ENCODE results near the gene KIF3A.

Gene KIF3A

DNA sequence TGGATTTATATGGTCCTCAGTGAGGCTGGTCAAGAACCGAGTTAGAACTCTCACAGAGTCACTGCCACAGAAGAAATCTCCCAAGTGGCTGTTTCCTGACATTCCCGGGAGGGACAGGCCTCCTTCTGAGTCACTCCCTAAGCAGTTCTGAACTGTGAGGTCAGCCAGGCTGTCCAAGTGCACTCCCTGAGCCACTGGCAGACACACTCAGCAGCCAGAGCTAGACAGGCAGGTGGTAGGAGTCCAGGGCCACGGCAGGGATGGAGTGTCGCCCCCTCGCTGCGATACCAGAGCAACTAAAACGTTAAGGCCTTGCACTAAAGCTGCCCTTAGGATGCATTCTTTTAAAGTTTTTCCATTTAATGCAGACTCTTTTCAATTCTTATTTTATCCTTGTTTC is 60.2 kb downstream of the KIF3A start:
- no peak for DNase-seq

DNA sequence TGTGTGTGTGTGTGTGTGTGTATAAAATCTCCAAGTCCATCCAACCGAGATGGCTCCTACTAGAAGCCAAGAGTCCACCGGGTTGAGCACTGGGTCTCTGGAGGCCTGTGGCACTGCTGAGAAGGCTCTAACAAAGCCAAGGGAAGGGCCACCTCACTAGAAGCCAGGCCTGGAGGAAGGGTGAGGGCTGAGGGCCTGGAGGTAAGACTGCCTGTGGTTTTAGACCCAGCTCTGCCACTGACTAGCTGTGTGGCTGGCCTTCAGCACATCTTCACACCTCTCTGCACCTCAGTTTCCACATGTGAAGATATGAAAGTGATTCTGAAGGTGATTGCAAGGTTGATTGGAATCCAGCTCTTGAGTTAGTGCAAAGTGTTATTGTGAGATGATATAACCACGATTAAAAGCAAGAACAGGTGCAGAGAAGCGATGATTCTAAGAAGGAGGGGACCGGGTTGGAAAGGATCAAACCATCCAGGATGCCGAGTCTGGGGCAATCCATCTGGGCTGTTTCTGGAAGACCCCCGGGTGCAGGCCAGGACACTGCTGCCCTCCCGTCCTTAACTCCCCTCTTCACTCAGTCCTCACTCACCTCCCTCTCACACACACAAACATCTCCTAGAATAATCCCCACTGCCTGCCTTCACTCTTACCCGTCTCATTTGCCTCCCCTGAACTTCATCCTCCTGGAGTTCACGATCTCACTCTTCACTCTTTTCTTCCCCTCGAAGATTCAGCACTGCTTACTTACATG is 61.2 kb downstream of the KIF3A start:
- no peak for DNase-seq

DNA sequence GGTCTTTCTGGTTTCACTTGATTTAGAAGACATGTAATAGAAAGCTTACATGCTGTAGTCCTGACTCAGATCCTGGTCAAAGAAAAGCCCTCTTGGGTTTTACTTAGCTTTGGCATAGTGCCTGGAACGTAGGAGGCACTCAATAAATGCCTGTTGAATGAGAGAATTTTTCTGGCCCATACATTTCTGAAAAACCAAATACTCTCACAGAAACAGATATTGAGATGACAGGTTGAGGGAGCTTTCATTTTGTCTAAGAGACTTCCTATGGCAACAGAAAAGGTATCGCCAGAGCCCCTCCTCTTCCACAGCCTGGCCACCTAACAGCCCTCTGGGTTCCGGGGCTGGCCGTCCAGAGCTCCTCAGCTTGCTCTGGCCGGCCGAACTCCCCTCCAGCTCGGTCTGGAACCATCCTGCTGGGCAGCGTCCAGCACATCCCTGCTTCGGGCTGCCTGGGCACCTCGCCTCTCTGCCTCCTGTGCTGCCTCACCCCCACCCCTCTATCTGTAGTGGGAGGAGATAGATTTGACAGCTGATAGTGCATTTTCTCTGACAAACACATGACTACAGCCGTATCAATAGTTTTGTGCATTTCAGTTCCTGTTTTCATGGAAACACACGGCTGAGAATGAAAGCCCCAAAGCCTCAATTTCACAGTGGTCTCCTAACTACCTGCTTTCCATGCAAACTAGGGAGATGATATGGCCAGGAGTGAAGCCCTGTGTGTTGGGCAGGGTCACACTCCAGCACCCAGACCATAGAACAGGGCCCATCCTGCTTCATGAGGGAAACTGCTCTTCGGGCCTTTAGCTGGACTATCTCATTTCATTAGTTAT is 62.5 kb downstream of the KIF3A start:
- DNase-seq = no peak

DNA sequence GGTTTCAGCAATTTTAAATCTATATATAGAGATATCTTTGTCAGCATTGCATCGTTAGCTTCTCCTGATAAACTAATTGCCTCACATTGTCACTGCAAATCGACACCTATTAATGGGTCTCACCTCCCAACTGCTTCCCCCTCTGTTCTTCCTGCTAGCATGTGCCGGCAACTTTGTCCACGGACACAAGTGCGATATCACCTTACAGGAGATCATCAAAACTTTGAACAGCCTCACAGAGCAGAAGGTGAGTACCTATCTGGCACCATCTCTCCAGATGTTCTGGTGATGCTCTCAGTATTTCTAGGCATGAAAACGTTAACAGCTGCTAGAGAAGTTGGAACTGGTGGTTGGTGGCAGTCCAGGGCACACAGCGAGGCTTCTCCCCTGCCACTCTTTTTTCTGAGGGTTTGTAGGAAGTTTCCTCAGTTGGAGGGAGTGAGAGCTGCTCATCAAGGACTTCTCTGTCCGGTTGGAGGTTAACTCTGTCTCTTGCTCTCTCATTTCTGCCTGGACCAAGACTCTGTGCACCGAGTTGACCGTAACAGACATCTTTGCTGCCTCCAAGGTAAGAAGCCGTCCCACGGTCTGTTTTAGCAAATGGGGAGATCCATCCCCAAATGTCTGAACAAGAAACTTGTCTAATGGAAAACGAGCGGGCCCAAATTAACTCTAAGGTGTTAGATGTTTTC is 63.3 kb downstream of the KIF3A start, which contains the start of gene IL4:
IL4 (plus strand) TSS at position 51 of the 692 bp plus-strand sequence; CDS start at position 113, 62 bp downstream.
- no peak for DNase-seq

DNA sequence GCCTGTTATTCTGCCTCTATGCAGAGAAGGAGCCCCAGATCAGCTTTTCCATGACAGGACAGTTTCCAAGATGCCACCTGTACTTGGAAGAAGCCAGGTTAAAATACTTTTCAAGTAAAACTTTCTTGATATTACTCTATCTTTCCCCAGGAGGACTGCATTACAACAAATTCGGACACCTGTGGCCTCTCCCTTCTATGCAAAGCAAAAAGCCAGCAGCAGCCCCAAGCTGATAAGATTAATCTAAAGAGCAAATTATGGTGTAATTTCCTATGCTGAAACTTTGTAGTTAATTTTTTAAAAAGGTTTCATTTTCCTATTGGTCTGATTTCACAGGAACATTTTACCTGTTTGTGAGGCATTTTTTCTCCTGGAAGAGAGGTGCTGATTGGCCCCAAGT is 63.9 kb downstream of the KIF3A start:
- no peak for DNase-seq

DNA sequence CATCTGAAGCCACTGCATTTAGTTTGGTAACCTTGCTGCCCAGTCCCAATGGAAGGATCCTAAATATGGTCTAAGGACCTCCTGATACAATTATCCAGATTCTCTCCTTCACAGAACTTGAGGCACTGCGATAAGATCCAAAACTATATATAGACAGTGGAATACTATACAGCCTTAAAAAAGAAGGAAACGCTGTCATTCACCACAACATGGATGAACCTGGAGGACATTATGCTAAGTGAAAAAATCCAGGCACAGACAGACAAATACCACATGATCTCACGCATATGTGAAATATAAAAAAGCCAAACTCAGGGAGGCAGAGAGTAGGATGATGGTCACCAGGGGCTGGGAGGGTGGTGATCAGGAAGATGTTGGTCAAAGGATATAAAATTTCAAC is 66.3 kb downstream of the KIF3A start:
- no peak for DNase-seq

DNA sequence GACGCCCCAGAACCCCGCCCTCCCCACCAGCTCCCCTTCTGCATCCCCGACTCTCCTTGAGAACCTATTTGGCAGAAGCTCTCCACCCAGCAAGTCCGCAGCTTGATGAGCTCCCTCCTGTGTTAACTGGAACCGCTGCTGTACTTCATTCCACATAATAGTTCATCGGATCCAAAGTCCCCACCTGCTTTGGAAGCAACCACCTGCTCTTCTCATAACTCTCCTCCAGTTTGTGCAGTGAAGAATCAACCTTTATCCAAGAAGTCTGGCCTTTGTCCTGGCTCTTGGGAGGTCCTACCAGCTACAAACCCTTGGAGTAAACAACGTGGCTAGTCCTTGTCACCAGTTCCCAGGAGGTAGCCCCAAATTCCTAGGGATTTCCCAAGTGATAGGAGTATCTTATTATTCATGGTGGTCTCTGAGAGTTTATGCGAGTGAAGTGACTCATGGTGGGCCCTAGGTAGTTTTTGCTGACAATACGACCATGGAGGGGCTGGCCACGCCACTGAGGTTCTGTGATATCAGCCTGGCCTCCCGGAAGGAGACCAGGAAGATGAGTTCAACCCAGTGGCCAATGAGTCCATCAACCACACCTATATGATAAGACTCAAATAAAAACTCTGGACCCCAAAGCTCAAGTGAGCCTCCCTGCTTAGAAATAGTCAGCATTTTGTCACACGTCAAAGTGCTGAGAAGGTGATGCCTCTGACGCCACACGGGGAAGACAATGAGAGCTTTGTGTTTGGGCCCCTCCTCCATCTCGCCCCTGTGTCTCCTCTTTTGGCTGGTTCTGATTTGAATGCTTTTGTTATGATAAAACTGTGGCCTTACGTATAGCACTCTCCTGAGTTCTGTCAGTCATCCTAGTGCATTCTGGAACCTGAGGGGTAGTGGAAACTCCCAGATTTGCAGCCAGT is 67.1 kb downstream of the KIF3A start:
- DNase-seq = no peak

DNA sequence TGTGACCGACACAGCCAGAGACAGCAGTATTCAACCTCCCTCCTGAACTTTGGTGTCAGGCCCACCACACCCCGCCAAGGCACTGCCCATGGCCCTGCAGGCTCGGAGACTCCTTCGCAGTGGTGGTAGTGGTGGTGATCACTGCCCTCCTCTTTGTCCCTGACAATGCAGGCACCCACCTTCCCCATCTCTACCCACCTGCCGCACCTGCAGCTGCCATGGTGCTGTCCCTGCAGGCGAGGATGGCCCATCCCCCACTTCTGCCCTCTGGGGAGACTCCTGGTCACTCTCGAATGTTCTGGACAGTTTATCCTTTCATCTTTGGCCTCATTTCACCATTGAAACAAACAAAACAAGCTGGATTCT is 67.9 kb downstream of the KIF3A start:
- no peak for DNase-seq

DNA sequence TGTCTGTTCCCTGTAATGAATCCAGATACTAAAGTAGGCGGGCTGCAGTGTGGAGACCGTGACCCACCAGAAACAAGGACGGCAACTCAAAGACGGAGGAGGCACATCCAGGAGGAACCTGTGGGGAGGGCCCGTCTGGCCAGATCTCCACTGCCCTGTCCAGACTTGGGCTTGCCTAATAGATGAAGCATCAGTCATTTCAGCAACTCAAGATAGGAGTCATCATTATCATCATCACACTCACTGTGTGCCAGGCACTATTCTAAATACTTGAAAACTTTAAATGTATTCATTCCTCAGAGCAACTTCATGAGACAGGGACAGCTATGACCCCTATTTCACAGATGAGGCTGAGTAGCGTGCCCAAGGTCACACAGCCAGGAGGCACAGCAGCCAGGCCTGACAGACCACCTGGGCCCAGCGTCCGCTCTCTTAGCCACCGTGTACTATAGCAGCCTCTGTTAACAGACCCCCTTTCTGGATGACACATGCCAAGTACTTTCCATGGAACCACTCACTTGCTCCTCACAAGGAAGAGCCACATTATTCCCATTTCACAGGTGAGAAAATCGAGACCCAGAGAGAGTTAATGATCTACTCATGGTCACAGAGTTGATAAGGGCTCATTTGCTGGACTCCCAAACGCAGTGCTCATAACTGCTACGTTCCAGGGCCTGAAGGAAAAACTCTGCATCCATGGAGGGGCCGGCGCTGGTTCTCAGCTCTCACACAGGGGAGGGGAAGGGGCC is 68.5 kb downstream of the KIF3A start:
- DNase-seq = no peak

DNA sequence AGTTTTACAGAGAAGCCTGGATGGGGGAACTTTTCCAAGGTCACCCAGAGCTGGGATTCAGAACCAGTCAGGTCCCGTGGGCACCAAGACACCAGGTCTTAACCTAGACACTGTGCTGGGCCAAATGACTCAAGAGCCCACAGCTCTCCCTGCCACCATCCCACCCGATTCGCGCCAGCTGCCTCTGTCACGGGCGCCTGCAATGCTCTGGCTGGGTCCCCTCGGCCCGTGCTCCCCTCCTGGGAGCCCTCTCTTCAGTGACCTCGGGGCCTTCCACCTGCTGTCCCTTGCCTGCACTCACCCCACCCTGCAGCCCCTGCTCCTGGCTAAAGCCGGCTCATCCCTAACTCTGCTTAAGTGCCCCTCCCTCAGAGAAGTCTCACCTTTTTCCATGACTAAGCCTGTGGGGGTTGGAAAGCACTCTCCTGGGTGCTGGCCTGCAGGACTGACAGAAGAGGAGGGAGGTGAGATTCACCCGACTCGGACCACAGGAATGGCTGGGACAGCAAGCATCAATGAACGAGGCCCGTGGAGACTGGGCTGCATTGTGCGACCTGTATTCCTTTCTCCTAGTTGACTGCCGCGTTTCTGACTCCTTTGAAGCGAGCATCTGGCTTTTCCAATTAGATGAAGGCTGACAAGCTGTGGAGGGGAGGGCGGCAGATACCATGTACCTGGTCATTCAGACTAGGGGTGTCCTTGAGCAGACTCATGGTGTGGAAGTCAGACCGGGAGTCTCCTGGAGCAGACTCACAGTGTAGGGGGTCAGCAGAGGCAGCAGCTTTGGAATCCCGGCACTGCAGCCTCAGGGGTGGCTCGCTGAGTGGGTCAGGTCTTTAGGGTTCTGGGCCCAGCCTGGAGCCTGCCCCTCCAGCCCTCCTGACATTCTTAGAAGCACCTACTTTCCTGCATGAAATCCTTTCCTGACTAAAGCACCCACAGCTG is 69.3 kb downstream of the KIF3A start:
- no peak for DNase-seq

DNA sequence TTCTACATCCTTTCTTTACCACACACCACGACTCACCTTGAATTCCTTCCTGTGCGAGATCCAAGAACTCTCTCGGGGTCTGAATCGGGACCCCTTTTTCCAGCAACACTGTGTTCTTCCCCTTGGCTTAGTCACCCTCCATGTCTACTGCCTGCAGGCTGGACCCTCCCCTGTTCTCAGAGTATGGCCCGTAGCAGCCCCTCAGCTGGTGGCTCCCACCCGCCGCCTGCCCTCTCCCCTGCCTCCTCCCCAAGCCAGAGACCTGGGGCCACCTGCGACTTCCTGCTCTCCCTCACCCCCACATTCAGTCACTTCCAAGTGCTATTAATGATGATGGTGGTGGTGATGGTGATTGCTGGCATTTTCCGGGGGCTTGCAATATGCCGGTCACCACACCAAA is 70.0 kb downstream of the KIF3A start:
- no peak for DNase-seq

DNA sequence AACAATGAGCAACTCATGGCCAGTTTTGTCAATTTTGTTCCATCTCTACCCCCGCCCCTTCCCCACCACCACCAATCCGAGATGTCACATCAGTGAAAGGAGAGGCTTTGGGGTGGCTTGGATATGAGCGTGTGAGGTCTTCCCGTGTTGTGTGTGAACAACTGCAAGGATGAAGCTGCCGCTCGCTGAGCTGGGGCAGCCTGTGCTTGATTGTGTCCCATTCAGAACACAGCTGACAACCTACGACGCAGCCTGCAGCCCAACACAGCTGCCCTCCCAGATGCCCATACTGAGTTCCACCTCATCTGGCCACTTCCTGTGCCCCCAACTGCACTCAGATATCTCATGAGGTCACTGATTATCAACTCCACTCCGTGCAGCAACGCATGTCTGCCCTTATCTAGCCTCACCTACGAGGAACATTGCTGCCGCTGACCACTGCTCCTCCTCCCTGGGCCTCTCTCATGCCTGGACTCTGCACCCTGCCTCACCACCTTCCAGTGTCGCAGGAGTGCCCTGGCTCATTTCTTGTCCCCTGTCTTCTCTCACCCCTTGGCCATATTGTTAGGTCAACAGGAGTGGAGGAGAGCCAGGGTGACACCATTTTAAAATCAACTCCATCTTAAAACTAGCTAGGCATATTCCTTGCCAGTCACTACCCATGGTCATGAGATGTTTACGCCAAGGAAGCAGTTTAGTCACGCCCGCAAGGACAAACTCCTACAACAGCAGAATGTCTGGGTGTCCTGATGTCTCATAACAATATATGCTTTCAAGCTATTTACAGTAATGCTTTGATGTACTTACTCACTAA is 70.8 kb downstream of the KIF3A start:
- DNase-seq = no peak

DNA sequence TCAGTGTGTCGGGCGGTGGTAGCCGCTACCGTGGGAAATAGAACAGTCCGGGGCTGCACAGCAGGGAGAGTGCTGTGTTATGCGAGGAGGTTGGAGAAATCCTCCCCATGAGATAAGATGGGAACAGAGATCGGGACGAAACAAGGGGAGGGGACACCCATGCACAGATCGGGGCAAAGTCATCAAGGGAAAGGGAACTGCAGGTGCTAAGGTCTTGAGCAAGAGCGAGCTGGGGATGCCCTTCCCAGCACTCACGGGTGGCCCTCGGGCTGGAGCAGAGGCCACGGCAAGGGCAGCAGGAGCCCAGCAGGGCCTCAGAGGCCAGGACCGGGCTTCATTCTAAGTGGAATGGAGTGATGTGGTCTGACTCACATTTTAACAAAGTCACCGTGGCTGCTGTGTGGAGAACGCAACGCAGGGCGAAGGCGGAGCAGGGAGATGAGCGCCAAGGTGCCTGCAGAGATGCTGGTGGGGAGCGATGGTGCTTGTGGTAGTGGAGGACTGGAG is 71.7 kb downstream of the KIF3A start:
- no peak for DNase-seq

DNA sequence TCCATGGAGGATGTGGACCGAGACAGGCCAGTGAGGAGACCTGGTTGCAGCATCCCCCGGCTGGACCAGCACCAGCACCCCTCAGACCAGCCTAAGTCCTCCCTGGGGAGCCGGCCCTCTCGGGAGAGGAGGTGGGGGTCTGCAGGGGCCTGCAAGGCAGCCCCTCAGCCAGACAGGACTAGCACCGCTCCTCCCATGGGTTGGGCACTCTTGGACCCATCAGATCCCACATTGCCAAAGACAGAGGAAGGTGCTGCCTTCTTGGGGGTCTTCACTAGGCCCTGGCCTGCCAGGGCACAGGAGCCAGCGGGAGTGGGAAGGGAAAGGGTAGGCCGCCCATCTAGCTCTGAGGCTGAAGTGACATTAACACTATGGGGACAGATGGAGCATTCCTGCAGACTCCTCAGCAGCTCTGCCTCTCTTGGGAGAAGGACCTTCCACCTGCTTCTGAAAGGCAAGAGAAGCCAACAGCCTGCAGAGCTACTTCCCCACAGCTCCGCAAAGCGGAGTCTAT is 72.6 kb downstream of the KIF3A start:
- DNase-seq = no peak

DNA sequence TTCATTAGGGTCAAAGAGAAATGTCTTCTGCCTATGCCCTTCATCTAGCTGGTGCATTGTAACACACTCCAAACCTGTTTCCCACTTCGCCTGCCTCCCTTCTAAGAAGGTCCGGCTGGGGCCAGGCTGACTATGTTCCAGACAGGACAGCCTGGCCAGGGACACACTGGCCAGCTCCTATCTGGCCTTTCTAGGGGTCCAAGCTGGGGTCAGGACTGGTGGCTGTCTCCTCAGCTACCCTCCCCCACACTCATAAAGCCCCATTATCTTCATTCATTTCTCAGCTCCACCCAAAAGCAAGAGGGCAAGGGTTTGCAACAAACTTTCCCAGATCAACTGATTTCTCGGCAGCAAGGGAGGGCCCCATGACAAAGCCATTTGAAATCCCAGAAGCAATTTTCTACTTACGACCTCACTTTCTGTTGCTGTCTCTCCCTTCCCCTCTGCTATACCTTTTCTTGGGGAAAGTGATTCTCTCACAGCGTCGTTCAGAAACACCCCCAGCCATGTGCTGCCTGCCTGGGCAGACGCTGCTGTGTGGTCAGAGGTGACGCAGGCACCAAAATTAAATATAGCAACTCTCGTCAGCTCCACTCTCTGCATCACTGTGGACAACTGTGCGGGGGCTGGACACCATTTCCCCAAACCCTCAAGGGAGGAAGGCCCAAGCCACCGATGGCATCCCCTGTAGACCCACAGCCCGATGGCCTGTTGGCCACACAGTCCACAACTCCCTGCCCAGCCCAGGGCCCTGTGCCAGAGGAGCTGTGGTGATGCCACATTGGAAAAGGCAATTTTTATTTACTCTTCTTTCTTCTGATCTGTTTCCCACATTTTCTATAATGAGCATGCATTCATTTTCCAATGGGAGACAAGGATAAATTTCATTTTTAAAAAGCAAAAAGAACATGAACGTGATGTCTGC is 73.3 kb downstream of the KIF3A start:
- peak; percentile 42 for DNase-seq

DNA sequence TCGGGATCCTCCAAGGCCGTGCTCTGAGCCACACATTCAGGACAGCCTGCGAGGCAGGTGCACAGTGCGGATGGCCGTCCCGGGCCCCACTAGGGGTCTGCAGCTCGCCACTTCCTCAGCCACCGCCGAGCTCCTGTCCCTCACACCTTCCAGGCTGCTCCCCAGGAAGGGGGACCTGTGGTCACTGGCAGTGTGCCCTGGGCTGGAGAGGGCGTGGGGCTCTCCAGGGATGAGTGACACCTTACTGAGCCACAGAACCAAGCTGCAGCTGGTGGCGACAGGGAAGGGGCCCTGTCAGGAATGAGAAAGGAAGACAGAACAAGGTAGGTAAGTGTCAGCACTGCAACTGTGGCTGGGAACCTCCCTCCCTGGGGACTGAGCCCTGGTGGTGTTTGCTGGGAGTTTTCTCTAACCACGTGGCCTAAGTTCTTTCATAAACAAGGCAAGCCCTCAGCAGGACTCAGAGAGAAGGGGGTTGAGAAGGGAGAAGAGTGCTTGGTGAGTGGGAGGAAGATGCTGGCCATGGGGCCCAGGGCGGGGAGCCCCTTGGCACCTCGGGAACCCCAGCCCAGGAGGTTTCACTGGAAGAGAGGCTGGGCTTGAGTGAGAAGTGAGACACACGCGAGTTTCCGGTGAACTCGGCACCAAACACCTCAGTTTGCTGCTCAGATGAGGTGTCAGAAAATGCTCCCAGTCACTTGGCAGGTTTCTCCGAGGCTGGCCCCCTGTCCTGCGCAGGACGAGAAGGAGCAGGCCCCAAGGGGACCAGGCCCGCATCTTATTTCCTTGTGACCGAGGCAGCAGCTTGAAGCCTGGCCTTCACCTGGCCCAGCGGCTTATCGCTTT is 74.2 kb downstream of the KIF3A start:
- peak; percentile 41 for DNase-seq

DNA sequence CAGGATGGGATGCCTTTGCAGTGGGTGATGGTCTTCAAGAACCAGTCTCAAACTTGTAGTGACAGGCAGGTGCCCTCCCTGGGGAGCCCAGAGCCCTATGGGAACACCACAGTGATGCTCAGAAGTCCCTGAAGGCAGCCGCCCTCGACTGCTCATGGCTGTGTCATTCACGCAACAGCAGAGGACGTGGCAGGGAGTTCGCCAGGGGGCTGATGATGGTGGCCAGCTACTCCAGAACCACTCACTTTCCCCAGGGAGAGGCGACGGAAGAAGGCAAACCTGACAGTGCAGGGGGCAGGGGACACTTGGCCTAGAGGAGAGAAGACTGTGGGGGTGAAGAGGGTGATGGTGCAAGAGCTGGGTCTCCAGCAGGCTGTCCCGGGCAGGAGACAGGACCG is 75.3 kb downstream of the KIF3A start:
- no peak for DNase-seq
